K562 (cell line): ENCODE data around the gene ZNF214. TPM values are rescaled to one million over a fixed set of nuclear protein-coding genes. Genes with fewer than 3 reads are reported as not detected.

Experiments
- ATAC-seq: fragments of 200-7000 bp; cut with Tn5 transposase; 3 replicates; pipeline ENCODE4 v1.9.1; 2020; ENCODE audit warnings: moderate library complexity
- BruUV-seq: library from RNA; stranded (reverse); fragments of 400-500 nt; replicated peaks from 2 replicates; lab custom pipeline; 2021; lab: Mats Ljungman, UMichigan
- CTCF ChIA-PET: fragments of 300-600 bp; formaldehyde crosslinking; extraction: SDS; loops from one replicate; lab custom pipeline; 2021; ENCODE audit warnings: low intra/inter-chr PET ratio; lab: Yijun Ruan, JAX
- POLR2A ChIA-PET: fragments of 300-600, 350-650 bp; sonication (Branson Sonifier 250); formaldehyde crosslinking; extraction: SDS; loops from one replicate; lab custom pipeline; 2021; ENCODE audit warnings: antibody characterized with exemption, inconsistent platforms; lab: Yijun Ruan, JAX
- DNase-seq, 4 experiments: peaks; one replicate each; pipeline versions ENCODE4 v3.0.0 to v3.0.0-alpha.2; 2011 to 2018; ENCODE audit warnings: low spot score in 3 of 4, mixed read lengths in 3 of 4; ENCODE audit errors: extremely low read depth in 1 of 4
- FAIRE-seq: peaks from 2 replicates; lab custom pipeline; 2011; peaks lifted over from hg19 to GRCh38; lab: Jason Lieb, UNC
- H2AFZ ChIP-seq: 2 replicates; pipeline ENCODE4 v1.6.0; 2011; ENCODE audit warnings: low read depth, low read length, control low read depth, inconsistent platforms
- H3K27ac ChIP-seq: fragments of 200-600 bp; 3 replicates; pipeline ENCODE4 v1.8.0; 2011; ENCODE audit warnings: low read depth, mild to moderate bottlenecking, control low read depth, inconsistent platforms, low read length, moderate library complexity, mixed read lengths; ENCODE audit errors: extremely low read depth
- H3K27me3 ChIP-seq, 2 experiments: fragments of 300-600 bp in 1 of 2; 2 replicates in 1 of 2; 3 replicates in 1 of 2; pipeline versions ENCODE4 v1.6.0 to v1.8.0; 2011; ENCODE audit warnings: inconsistent platforms in 2 of 2, low read length in 2 of 2, mild to moderate bottlenecking in 1 of 2, mixed read lengths in 1 of 2, moderate library complexity in 1 of 2; ENCODE audit not compliant: control insufficient read depth in 2 of 2, insufficient read depth in 2 of 2
- H3K36me3 ChIP-seq: fragments of 300-600 bp; 3 replicates; pipeline ENCODE4 v1.8.0; 2011; ENCODE audit warnings: mild to moderate bottlenecking, low read length, inconsistent platforms; ENCODE audit not compliant: control insufficient read depth, insufficient read depth
- H3K4me1 ChIP-seq, 2 experiments: fragments of 200-600 bp in 1 of 2; replicated peaks in 1 of 2; 2 replicates in 1 of 2; 3 replicates in 1 of 2; pipeline versions ENCODE4 v1.5.1 to v1.8.0; 2011; ENCODE audit warnings: inconsistent platforms in 2 of 2, low read length in 2 of 2, mild to moderate bottlenecking in 1 of 2, mixed read lengths in 1 of 2, moderate library complexity in 1 of 2; ENCODE audit not compliant: control insufficient read depth in 2 of 2, insufficient read depth in 2 of 2
- H3K4me2 ChIP-seq: 2 replicates; pipeline ENCODE4 v1.6.1; 2011; ENCODE audit warnings: low read length, control low read depth, inconsistent platforms, mixed read lengths; ENCODE audit not compliant: insufficient read depth
- H3K4me3 ChIP-seq: fragments of 200-600 bp; sonication (generic), shearing (Covaris generic); 2 replicates; pipeline ENCODE4 v1.5.1; 2016; ENCODE audit warnings: control low read depth, inconsistent platforms
- H3K79me2 ChIP-seq: fragments of 200-600 bp; 3 replicates; pipeline ENCODE4 v1.8.0; 2011; ENCODE audit warnings: low read length, inconsistent platforms; ENCODE audit not compliant: control insufficient read depth, insufficient read depth
- H3K9ac ChIP-seq, 2 experiments: 2 replicates each; pipeline versions ENCODE4 v1.6.0 to v1.6.1; 2011; ENCODE audit warnings: low read depth in 2 of 2, low read length in 2 of 2, control low read depth in 1 of 2, inconsistent platforms in 1 of 2, mild to moderate bottlenecking in 1 of 2, mixed read lengths in 1 of 2; ENCODE audit not compliant: insufficient read depth in 1 of 2
- H3K9me1 ChIP-seq: one replicate; pipeline ENCODE4 v1.6.0; 2011; ENCODE audit warnings: inconsistent platforms, mild to moderate bottlenecking, low read length, moderate library complexity; ENCODE audit not compliant: control insufficient read depth, insufficient read depth
- H3K9me3 ChIP-seq: replicated peaks from 2 replicates; pipeline ENCODE4 v1.5.1; 2011; ENCODE audit warnings: low read depth, low read length, inconsistent platforms; ENCODE audit not compliant: control insufficient read depth, insufficient read depth
- H4K20me1 ChIP-seq: replicated peaks from 2 replicates; pipeline ENCODE4 v1.6.1; 2011; ENCODE audit warnings: low read length, inconsistent platforms, mixed read lengths; ENCODE audit not compliant: control insufficient read depth, insufficient read depth
- ADNP ChIP-seq: fragments of 200-800 bp; sonication (Bioruptor generic); IDR thresholded peaks from 2 replicates; pipeline ENCODE4 v1.6.1; 2016; ENCODE audit warnings: missing genetic modification characterization, missing compliant biosample characterization
- ATF1 ChIP-seq, 2 experiments: fragments of 450-650 bp in 1 of 2; IDR thresholded peaks; 2 replicates each; pipeline ENCODE4 v1.6.1; 2016; ENCODE audit warnings: missing compliant biosample characterization in 1 of 2, missing genetic modification characterization in 1 of 2
- C11orf30 ChIP-seq: fragments of 450-650 bp; IDR thresholded peaks from 2 replicates; pipeline ENCODE4 v1.6.1; 2016; ENCODE audit warnings: low read depth, mild to moderate bottlenecking
- CEBPG ChIP-seq, 3 experiments: fragments of 200-800 bp in 1 of 3; sonication (Bioruptor generic) in 1 of 3; sonication (generic) in 1 of 3; formaldehyde crosslinking in 1 of 3; IDR thresholded peaks in 2 of 3; conservative IDR thresholded peaks in 1 of 3; 2 replicates each; pipeline versions ENCODE4 v1.6.1 to v1.8.0; 2016 to 2022; ENCODE audit warnings: missing compliant biosample characterization in 2 of 3, missing genetic modification characterization in 2 of 3, mild to moderate bottlenecking in 1 of 3, missing genetic modification reagents in 1 of 3
- GTF2B ChIP-seq: IDR thresholded peaks from 2 replicates; pipeline ENCODE4 v1.6.1; 2011; ENCODE audit not compliant: insufficient read length; ENCODE audit errors: extremely low read depth
- MAFK ChIP-seq: IDR thresholded peaks from 2 replicates; pipeline ENCODE4 v1.6.1; 2011; ENCODE audit warnings: low read length, improper control_type of control experiment
- MCM2 ChIP-seq: fragments of 450-650 bp; IDR thresholded peaks from 2 replicates; pipeline ENCODE4 v1.6.1; 2017; ENCODE audit warnings: low read depth, mild to moderate bottlenecking
- MEIS2 ChIP-seq: fragments of 450-650 bp; IDR thresholded peaks from 2 replicates; pipeline ENCODE4 v1.6.1; 2014; ENCODE audit warnings: mild to moderate bottlenecking; ENCODE audit not compliant: partially characterized antibody
- PBX2 ChIP-seq, 2 experiments: IDR thresholded peaks in 1 of 2; conservative IDR thresholded peaks in 1 of 2; 2 replicates each; pipeline ENCODE4 v1.6.1; 2016; ENCODE audit warnings: low read depth in 2 of 2, mild to moderate bottlenecking in 1 of 2, missing compliant biosample characterization in 1 of 2, missing genetic modification characterization in 1 of 2, moderate library complexity in 1 of 2
- PKNOX1 ChIP-seq: fragments of 450-650 bp; IDR thresholded peaks from 2 replicates; pipeline ENCODE4 v1.6.1; 2016
- SNIP1 ChIP-seq: fragments of 450-650 bp; IDR thresholded peaks from 2 replicates; pipeline ENCODE4 v1.7.1; 2017; ENCODE audit warnings: low read depth, mild to moderate bottlenecking
- SPI1 ChIP-seq: IDR thresholded peaks from 2 replicates; pipeline ENCODE4 v1.6.1; 2011; ENCODE audit warnings: low read depth, low read length, control low read depth, borderline replicate concordance
- TCF7L2 ChIP-seq: fragments of 150-350 bp; IDR thresholded peaks from 2 replicates; pipeline ENCODE4 v1.6.1; 2016; ENCODE audit warnings: low read depth, mild to moderate bottlenecking, low read length, moderate library complexity
- TEAD2 ChIP-seq: fragments of 450-650 bp; IDR thresholded peaks from 2 replicates; pipeline ENCODE4 v1.6.1; 2016; ENCODE audit warnings: missing genetic modification characterization, control low read depth, missing compliant biosample characterization
- ZFP36 ChIP-seq: fragments of 150-350 bp; IDR thresholded peaks from 2 replicates; pipeline ENCODE4 v1.6.1; 2018; ENCODE audit warnings: low read length, low read depth; ENCODE audit not compliant: partially characterized antibody
- ZNF311 ChIP-seq: fragments of 250-450 bp; sonication (Bioruptor Pico); IDR thresholded peaks from 2 replicates; pipeline ENCODE4 v1.4.0; 2020; ENCODE audit warnings: mild to moderate bottlenecking, moderate library complexity
- ZNF431 ChIP-seq: sonication (generic); formaldehyde crosslinking; IDR thresholded peaks from 2 replicates; pipeline ENCODE4 v1.8.0; 2022; ENCODE audit warnings: mild to moderate bottlenecking, missing genetic modification reagents
- ZNF444 ChIP-seq: fragments of 250-450 bp; sonication (Bioruptor Pico); IDR thresholded peaks from 2 replicates; pipeline ENCODE4 v1.4.0; 2020; ENCODE audit warnings: mild to moderate bottlenecking, moderate library complexity
- WGBS: fragments of 100-300 bp; shearing (Covaris generic); methylation state at CpG from one replicate; pipeline ENCODE4 v1.1.6; 2016; ENCODE audit warnings: low coverage, mixed read lengths; ENCODE audit not compliant: insufficient coverage; ENCODE audit errors: missing lambda C conversion rate; 5-methylcytosine and 5-hydroxymethylcytosine counted together
- in situ Hi-C: fragments of 300-500 bp; cut with MboI; formaldehyde crosslinking; loops from 4 replicates; pipeline ENCODE4 v1.15.0; 2018; ENCODE audit warnings: inconsistent platforms, mixed read lengths
- intact Hi-C: fragments of 100-400 bp; cut with micrococcal nuclease; formaldehyde crosslinking; loops from 2 replicates; pipeline ENCODE4 v1.14.2; 2022
- polyA plus RNA-seq, 8 experiments: library from polyadenylated mRNA; depleted of rRNA in 4 of 8; stranded (reverse) in 5 of 8; unstranded in 3 of 8; fragments of >200 nt; fragmentation: Nextera tagmentation in 2 of 8; fragmentation: Illumina TruSeq in 1 of 8; extraction: Ambion mirVana in 2 of 8; extraction: Trizol in 1 of 8; gene quantifications; 2 replicates each; pipeline versions ENCODE4 v1.2.1 to v1.2.3, GENCODE V29; 2011 to 2014; ENCODE audit warnings: inconsistent platforms in 1 of 8, missing spikeins in 1 of 8
- total RNA-seq, 7 experiments: library from RNA; depleted of rRNA in 6 of 7; stranded (reverse); fragments of >200 nt in 6 of 7; fragmentation: Illumina TruSeq in 2 of 7; extraction: Trizol in 2 of 7; gene quantifications; 2 replicates each; pipeline versions ENCODE4 v1.2.1 to v1.2.3, GENCODE V29; 2011 to 2021; ENCODE audit warnings: low replicate concordance in 1 of 7

Gene ZNF214
- total and polyA plus RNA-seq, 9 of the 15 experiments (the other 6 are each of a cell fraction or from before 2014, with no cell fraction given) = 0.06 to 0.41 (median 0.33) TPM; not detected in 1

- TF ChIP-seq ZNF431 (no peak), GTF2B (no peak), TEAD2 (tag) (no peak), ZFP36 (no peak), MAFK (peak; percentile 18; the same call in 1 of the 2 replicates), ADNP (no peak), ZNF444 (CRISPR knock-in tag) (no peak), C11orf30 (peak; percentile 70), SPI1 (no peak), TCF7L2 (no peak), ATF1 (CRISPR knock-in tag; IDR thresholded peaks at IDR 0.05) (no peak), ATF1 (tag; IDR thresholded peaks at IDR 0.05) (no peak), SNIP1 (no peak), ZNF311 (no peak)
Measured at GRCh38 chr11:7014118-7014517, 6.0 kb downstream of the ZNF214 start (continued).

- FAIRE-seq (no peak), ATAC-seq (peak; percentile 56; the same call in 2 of the 3 replicates), DNase-seq (peak in 1 of 4 experiments; percentile 16)
- Histone ChIP-seq H4K20me1 (no peaks in the 10 kb centered on the region), H3K4me2 (no peak overlapping the region), H3K9me1 (no peaks in the 10 kb centered on the region), H3K79me2 (no peaks in the 10 kb centered on the region), H2AFZ (no peak overlapping the region; the same call in 1 of the 2 replicates), H3K27ac (no peak overlapping the region), H3K4me1 (no peaks in the 10 kb centered on the region), H3K4me3 (no peak overlapping the region), H3K36me3 (no peaks in the 10 kb centered on the region), H3K9me3 (no peaks in the 10 kb centered on the region), H3K9ac (no peak overlapping the region), H3K27me3 (no peaks in the 10 kb centered on the region)
- in situ Hi-C loops = no loop called here
- POLR2A ChIA-PET = no interaction called here
- CTCF ChIA-PET = interaction anchor here (0.6 kb wide), 1 partner anchor 452 kb away, joined by 4 read pairs; no protein-coding TSS in a partner anchor
- intact Hi-C loops = no loop called here
- WGBS = 32% methylated on average over 3 of the region's 3 CpGs
- BruUV-seq = no TSS peak
- TF ChIP-seq PKNOX1 (peak; percentile 29), CEBPG (CRISPR knock-in tag; IDR thresholded peaks at IDR 0.05) (no peak), CEBPG (tag; conservative IDR thresholded peaks at IDR 0.05 in 1 of 2, IDR thresholded peaks at IDR 0.05 in 1 of 2) (peak in 1 of 2 experiments; percentile 46; a peak in 1 of 4 replicates), PBX2 (CRISPR knock-in tag; IDR thresholded peaks at IDR 0.05; ENCODE audit: low read depth) (no peak), PBX2 (tag; conservative IDR thresholded peaks at IDR 0.05; ENCODE audit: low read depth) (peak; percentile 85), MCM2 (no peak), MEIS2 (peak; percentile 79)
Measured at GRCh38 chr11:7004482-7004881, 15.7 kb downstream of the ZNF214 start.
